Neural cell (in vitro differentiated cells): ENCODE data around the gene CCDC112. TPM values are rescaled to one million over a fixed set of nuclear protein-coding genes. Genes with fewer than 3 reads are reported as not detected.

Experiments used
- H2AFZ ChIP-seq: fragments of 200-600, 300-800 bp; sonication (generic), shearing (Covaris generic); 2 replicates; pipeline ENCODE4 v1.6.0; 2014; ENCODE audit warnings: low read depth, mild to moderate bottlenecking, antibody characterized with exemption, low read length, moderate library complexity
- H3F3A ChIP-seq: fragments of 200-600 bp; shearing (Covaris generic); 2 replicates; pipeline ENCODE4 v1.6.1; 2016; ENCODE audit warnings: mild to moderate bottlenecking, moderate library complexity, mixed read lengths, antibody characterized with exemption, low read length; ENCODE audit not compliant: insufficient read depth, poor library complexity, severe bottlenecking
- H3K27ac ChIP-seq: fragments of 200-600, 300-800 bp; sonication (generic), shearing (Covaris generic); 2 replicates; pipeline ENCODE4 v1.5.1; 2014; ENCODE audit warnings: mild to moderate bottlenecking, low read length, moderate library complexity
- H3K27me3 ChIP-seq: fragments of 300-800, 200-600 bp; sonication (generic), shearing (Covaris generic); 2 replicates; pipeline ENCODE4 v1.6.0; 2014; ENCODE audit warnings: mild to moderate bottlenecking, low read depth, low read length, moderate library complexity; ENCODE audit not compliant: insufficient read depth
- H3K36me3 ChIP-seq: fragments of 300-800, 200-600 bp; sonication (generic), shearing (Covaris generic); 2 replicates; pipeline ENCODE4 v1.5.1; 2014; ENCODE audit warnings: mild to moderate bottlenecking, antibody characterized with exemption, low read length, moderate library complexity; ENCODE audit not compliant: insufficient read depth
- H3K4me2 ChIP-seq: fragments of 300-800, 200-600 bp; sonication (generic), shearing (Covaris generic); 2 replicates; pipeline ENCODE4 v1.6.0; 2014; ENCODE audit warnings: mild to moderate bottlenecking, low read length
- H3K4me3 ChIP-seq: fragments of 300-800, 200-600 bp; sonication (generic), shearing (Covaris generic); 2 replicates; pipeline ENCODE4 v1.5.1; 2014; ENCODE audit warnings: mild to moderate bottlenecking, low read length, moderate library complexity
- H3K79me2 ChIP-seq: fragments of 200-600 bp; shearing (Covaris generic); replicated peaks from 2 replicates; pipeline ENCODE4 v1.6.0; 2014; ENCODE audit warnings: mild to moderate bottlenecking, low read length, moderate library complexity; ENCODE audit not compliant: insufficient read depth
- H3K9ac ChIP-seq: fragments of 300-800, 200-600 bp; sonication (generic), shearing (Covaris generic); 2 replicates; pipeline ENCODE4 v1.6.1; 2016; ENCODE audit warnings: mild to moderate bottlenecking, low read length, mixed read lengths
- H3K9me2 ChIP-seq: fragments of 200-600 bp; shearing (Covaris generic); 2 replicates; pipeline ENCODE4 v1.6.1; 2016; ENCODE audit warnings: mild to moderate bottlenecking, low read length, mixed read lengths; ENCODE audit not compliant: insufficient read depth
- H3K9me3 ChIP-seq: fragments of 200-600, 300-800 bp; sonication (generic), shearing (Covaris generic); 2 replicates; pipeline ENCODE4 v1.6.1; 2016; ENCODE audit warnings: mild to moderate bottlenecking, mixed run types, low read length, moderate library complexity, mixed read lengths
- H4K20me1 ChIP-seq: fragments of 200-600 bp; shearing (Covaris generic); 2 replicates; pipeline ENCODE4 v1.6.1; 2016; ENCODE audit warnings: mild to moderate bottlenecking, mixed run types; ENCODE audit not compliant: insufficient read depth
- EP300 ChIP-seq: fragments of 450-650 bp; conservative IDR thresholded peaks from 2 replicates; pipeline ENCODE4 v1.6.1; 2014; ENCODE audit warnings: antibody characterized with exemption, mild to moderate bottlenecking, moderate library complexity; ENCODE audit not compliant: poor library complexity, severe bottlenecking
- EZH2 ChIP-seq: fragments of 200-600, 300-800 bp; shearing (Covaris generic), sonication (generic); IDR thresholded peaks from 2 replicates; pipeline ENCODE4 v1.6.1; 2014; ENCODE audit warnings: antibody characterized with exemption, low read length, borderline replicate concordance, mild to moderate bottlenecking; ENCODE audit not compliant: insufficient read depth, poor library complexity, severe bottlenecking
- MXI1 ChIP-seq: fragments of 450-650 bp; conservative IDR thresholded peaks from 2 replicates; pipeline ENCODE4 v1.6.1; 2014; ENCODE audit warnings: antibody characterized with exemption, mild to moderate bottlenecking; ENCODE audit not compliant: poor library complexity, severe bottlenecking
- POLR2AphosphoS5 ChIP-seq: IDR thresholded peaks from 2 replicates; pipeline ENCODE4 v1.6.1; 2012
- RAD21 ChIP-seq: fragments of 450-650 bp; conservative IDR thresholded peaks from 2 replicates; pipeline ENCODE4 v1.6.1; 2014; ENCODE audit warnings: antibody characterized with exemption, mild to moderate bottlenecking, moderate library complexity
- SMC3 ChIP-seq: fragments of 450-650 bp; conservative IDR thresholded peaks from 2 replicates; pipeline ENCODE4 v1.6.1; 2014; ENCODE audit warnings: antibody characterized with exemption, mild to moderate bottlenecking, moderate library complexity; ENCODE audit not compliant: poor library complexity
- TAF1 ChIP-seq: IDR thresholded peaks from 2 replicates; pipeline ENCODE4 v1.6.1; 2012; ENCODE audit warnings: low read depth
- polyA plus RNA-seq: library from polyadenylated mRNA; depleted of rRNA; stranded (reverse); fragments of >200 nt; gene quantifications from 2 replicates; pipeline ENCODE4 v1.2.3, GENCODE V29; 2014
- TF ChIP-seq, protein P1 (sequence below): fragments of 450-650 bp; IDR thresholded peaks from 2 replicates; pipeline ENCODE4 v1.5.1; 2014; ENCODE audit warnings: antibody characterized with exemption, mild to moderate bottlenecking, moderate library complexity; ENCODE audit not compliant: poor library complexity, severe bottlenecking
- TF ChIP-seq, protein P2 (sequence below): IDR thresholded peaks from 2 replicates; pipeline ENCODE4 v1.6.1; 2012; ENCODE audit warnings: borderline replicate concordance

Gene CCDC112
- polyA plus RNA-seq, 1 donor from 2014 or later: 76.7 TPM

DNA sequence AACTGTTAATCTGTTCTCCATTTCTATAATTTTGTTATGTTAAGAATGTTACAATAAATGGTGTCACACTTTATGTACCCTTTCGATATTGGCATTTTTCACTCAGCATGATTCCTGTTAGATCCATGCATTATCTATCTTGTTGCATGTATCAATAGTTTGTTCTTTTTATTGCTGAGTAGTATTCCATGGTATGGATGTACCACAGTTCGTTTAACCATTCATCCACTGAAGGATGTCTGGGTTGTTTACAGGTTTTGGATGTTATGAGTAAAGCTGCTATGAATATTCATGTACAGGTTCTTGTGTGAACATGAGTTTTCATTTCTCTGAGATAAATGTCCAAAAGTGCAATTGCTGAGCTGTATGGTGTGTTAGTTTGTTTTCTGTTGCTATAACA is 26.3 kb upstream of the CCDC112 start:
- no peak overlapping the region for H2AFZ ChIP-seq

DNA sequence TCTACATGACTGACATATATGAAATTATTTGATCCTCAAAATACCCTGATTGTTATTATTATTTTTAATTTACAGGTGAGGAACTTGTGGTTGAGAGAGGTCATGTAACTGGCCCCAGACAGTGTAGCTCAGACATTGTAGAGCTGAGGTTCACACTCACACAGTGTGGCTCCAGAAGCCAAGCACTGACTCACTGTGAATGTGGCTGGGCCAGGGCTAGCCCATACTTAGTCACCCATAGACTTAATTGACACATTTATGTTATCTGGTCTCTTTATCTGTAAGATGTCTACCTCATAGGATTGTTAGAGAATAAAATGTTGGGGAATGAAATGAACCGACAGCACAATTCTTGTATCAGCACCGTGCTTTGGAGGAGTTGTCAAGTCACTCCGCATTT is 24.9 kb upstream of the CCDC112 start:
- Histone ChIP-seq H3K27me3 (no peaks in the 10 kb centered on the region), H3K79me2 (no peaks in the 10 kb centered on the region), H3K9me3 (peaks cover 5% of the 10 kb centered on the region), H3K4me3 (no peak overlapping the region), H3K36me3 (no peaks in the 10 kb centered on the region), H4K20me1 (no peaks in the 10 kb centered on the region), H3K4me2 (no peak overlapping the region), H3K9ac (no peak overlapping the region), H3F3A (no peaks in the 10 kb centered on the region), H3K9me2 (no peaks in the 10 kb centered on the region), H2AFZ (no peak overlapping the region), H3K27ac (no peak overlapping the region)
- TF ChIP-seq SMC3: no peak
- TF ChIP-seq POLR2AphosphoS5: no peak
- no peak for TF ChIP-seq RAD21
- TF ChIP-seq EZH2: no peak
- no peak for TF ChIP-seq EP300
- no peak for TF ChIP-seq MXI1
- TF ChIP-seq, protein P1, sequence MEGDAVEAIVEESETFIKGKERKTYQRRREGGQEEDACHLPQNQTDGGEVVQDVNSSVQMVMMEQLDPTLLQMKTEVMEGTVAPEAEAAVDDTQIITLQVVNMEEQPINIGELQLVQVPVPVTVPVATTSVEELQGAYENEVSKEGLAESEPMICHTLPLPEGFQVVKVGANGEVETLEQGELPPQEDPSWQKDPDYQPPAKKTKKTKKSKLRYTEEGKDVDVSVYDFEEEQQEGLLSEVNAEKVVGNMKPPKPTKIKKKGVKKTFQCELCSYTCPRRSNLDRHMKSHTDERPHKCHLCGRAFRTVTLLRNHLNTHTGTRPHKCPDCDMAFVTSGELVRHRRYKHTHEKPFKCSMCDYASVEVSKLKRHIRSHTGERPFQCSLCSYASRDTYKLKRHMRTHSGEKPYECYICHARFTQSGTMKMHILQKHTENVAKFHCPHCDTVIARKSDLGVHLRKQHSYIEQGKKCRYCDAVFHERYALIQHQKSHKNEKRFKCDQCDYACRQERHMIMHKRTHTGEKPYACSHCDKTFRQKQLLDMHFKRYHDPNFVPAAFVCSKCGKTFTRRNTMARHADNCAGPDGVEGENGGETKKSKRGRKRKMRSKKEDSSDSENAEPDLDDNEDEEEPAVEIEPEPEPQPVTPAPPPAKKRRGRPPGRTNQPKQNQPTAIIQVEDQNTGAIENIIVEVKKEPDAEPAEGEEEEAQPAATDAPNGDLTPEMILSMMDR: no peak
- TF ChIP-seq, protein P2, sequence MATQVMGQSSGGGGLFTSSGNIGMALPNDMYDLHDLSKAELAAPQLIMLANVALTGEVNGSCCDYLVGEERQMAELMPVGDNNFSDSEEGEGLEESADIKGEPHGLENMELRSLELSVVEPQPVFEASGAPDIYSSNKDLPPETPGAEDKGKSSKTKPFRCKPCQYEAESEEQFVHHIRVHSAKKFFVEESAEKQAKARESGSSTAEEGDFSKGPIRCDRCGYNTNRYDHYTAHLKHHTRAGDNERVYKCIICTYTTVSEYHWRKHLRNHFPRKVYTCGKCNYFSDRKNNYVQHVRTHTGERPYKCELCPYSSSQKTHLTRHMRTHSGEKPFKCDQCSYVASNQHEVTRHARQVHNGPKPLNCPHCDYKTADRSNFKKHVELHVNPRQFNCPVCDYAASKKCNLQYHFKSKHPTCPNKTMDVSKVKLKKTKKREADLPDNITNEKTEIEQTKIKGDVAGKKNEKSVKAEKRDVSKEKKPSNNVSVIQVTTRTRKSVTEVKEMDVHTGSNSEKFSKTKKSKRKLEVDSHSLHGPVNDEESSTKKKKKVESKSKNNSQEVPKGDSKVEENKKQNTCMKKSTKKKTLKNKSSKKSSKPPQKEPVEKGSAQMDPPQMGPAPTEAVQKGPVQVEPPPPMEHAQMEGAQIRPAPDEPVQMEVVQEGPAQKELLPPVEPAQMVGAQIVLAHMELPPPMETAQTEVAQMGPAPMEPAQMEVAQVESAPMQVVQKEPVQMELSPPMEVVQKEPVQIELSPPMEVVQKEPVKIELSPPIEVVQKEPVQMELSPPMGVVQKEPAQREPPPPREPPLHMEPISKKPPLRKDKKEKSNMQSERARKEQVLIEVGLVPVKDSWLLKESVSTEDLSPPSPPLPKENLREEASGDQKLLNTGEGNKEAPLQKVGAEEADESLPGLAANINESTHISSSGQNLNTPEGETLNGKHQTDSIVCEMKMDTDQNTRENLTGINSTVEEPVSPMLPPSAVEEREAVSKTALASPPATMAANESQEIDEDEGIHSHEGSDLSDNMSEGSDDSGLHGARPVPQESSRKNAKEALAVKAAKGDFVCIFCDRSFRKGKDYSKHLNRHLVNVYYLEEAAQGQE: no peak
- TF ChIP-seq TAF1: no peak

More for the DNA sequence above, 26.3 kb upstream of the CCDC112 start:
- Histone ChIP-seq H3K9me3 (peaks cover 5% of the 10 kb centered on the region), H3K9ac (no peak overlapping the region), H3K4me2 (no peak overlapping the region), H3K27me3 (no peaks in the 10 kb centered on the region), H3K27ac (no peak overlapping the region), H3K79me2 (no peaks in the 10 kb centered on the region), H3K9me2 (no peaks in the 10 kb centered on the region), H3K4me3 (no peak overlapping the region), H3K36me3 (no peaks in the 10 kb centered on the region), H3F3A (no peaks in the 10 kb centered on the region), H4K20me1 (no peaks in the 10 kb centered on the region)
- no peak for TF ChIP-seq TAF1
- TF ChIP-seq SMC3: no peak
- no peak for TF ChIP-seq EZH2
- TF ChIP-seq MXI1: no peak
- TF ChIP-seq RAD21: no peak
- TF ChIP-seq EP300: no peak
- TF ChIP-seq, protein P1: no peak
